Caco-2 (cell line): ENCODE measurements around the gene IDI2. TPM values are rescaled to one million over a fixed set of nuclear protein-coding genes. Genes with fewer than 3 reads are reported as not detected.

Source experiments
- BruUV-seq: library from RNA; stranded (reverse); fragments of 400-500 nt; replicated peaks from 2 replicates; lab custom pipeline; 2021; lab: Mats Ljungman, UMichigan
- CTCF ChIA-PET: fragments of 300-600 bp; sonication (Branson Sonifier 250); formaldehyde crosslinking; loops from one replicate; lab custom pipeline; 2022; ENCODE audit warnings: antibody characterized with exemption; lab: Charles Lee
- POLR2A ChIA-PET: fragments of 300-600 bp; sonication (Branson Sonifier 250); formaldehyde crosslinking; loops from one replicate; lab custom pipeline; 2022; ENCODE audit warnings: antibody characterized with exemption; lab: Charles Lee
- DNase-seq, 2 experiments: peaks; one replicate each; pipeline versions ENCODE4 v3.0.0 to v3.0.0-alpha.2; 2020 to 2022
- H3K27me3 ChIP-seq: replicated peaks from 2 replicates; pipeline ENCODE4 v1.6.0; 2011; ENCODE audit warnings: low read length; ENCODE audit not compliant: control insufficient read depth, insufficient read depth
- H3K36me3 ChIP-seq: 2 replicates; pipeline ENCODE4 v1.5.1; 2011; ENCODE audit warnings: low read length; ENCODE audit not compliant: control insufficient read depth, insufficient read depth
- H3K4me1 ChIP-seq: fragments of 250-450 bp; sonication (Bioruptor Pico); 2 replicates; pipeline ENCODE4 v1.5.1; 2020; ENCODE audit warnings: mild to moderate bottlenecking
- H3K4me3 ChIP-seq: 2 replicates; pipeline ENCODE4 v1.5.1; 2011; ENCODE audit warnings: low read depth, mild to moderate bottlenecking, control low read depth, low read length
- H3K9me3 ChIP-seq: fragments of 250-450 bp; sonication (Bioruptor Pico); 2 replicates; pipeline ENCODE4 v1.5.1; 2020; ENCODE audit warnings: mild to moderate bottlenecking, moderate library complexity
- H3K27ac Mint-ChIP-seq: one replicate; pipeline ENCODE4 v1.8.0; 2022; ENCODE audit warnings: mixed read lengths; ENCODE audit not compliant: unreplicated experiment
- H3K27me3 Mint-ChIP-seq: one replicate; pipeline ENCODE4 v1.8.0; 2022; ENCODE audit warnings: mixed read lengths; ENCODE audit not compliant: insufficient read depth, unreplicated experiment
- H3K36me3 Mint-ChIP-seq: one replicate; pipeline ENCODE4 v1.8.0; 2022; ENCODE audit warnings: mild to moderate bottlenecking, mixed read lengths; ENCODE audit not compliant: insufficient read depth, unreplicated experiment
- H3K4me1 Mint-ChIP-seq: one replicate; pipeline ENCODE4 v1.8.0; 2022; ENCODE audit warnings: low read depth, mixed read lengths; ENCODE audit not compliant: unreplicated experiment
- H3K4me3 Mint-ChIP-seq: one replicate; pipeline ENCODE4 v1.8.0; 2022; ENCODE audit warnings: mild to moderate bottlenecking, moderate library complexity, mixed read lengths; ENCODE audit not compliant: unreplicated experiment
- H3K9me3 Mint-ChIP-seq: one replicate; pipeline ENCODE4 v1.8.0; 2022; ENCODE audit warnings: mixed read lengths; ENCODE audit not compliant: unreplicated experiment
- CTCF ChIP-seq, 2 experiments: fragments of 200-600 bp in 1 of 2; IDR thresholded peaks; 1 replicate in 1 of 2; 2 replicates in 1 of 2; pipeline versions ENCODE4 v1.5.1 to v1.8.0; 2011 to 2022; ENCODE audit warnings: antibody characterized with exemption in 1 of 2, control low read depth in 1 of 2, inconsistent platforms in 1 of 2, low read depth in 1 of 2, low read length in 1 of 2, mild to moderate bottlenecking in 1 of 2, moderate library complexity in 1 of 2; ENCODE audit not compliant: insufficient read depth in 1 of 2, severe bottlenecking in 1 of 2, unreplicated experiment in 1 of 2
- intact Hi-C: fragments of 100-400 bp; cut with micrococcal nuclease; formaldehyde crosslinking; loops from one replicate; pipeline ENCODE4 v1.10.0; 2022; ENCODE audit not compliant: unreplicated experiment
- total RNA-seq: library from RNA; stranded (reverse); gene quantifications from 2 replicates; pipeline ENCODE4 v1.2.3, GENCODE V29; 2022

Gene IDI2
- total RNA-seq, 1 experiment from 2014 or later, result not detected

GRCh38 chr10:987620-987869 lies 38.1 kb downstream of the IDI2 start:
- ChIA-PET CTCF (interaction anchor here (1.6 to 2.8 kb wide), 2 partner anchors 14 to 18 kb away, joined by 8 to 14 read pairs; no protein-coding TSS in a partner anchor), POLR2A (interaction anchor here (1.1 to 6.2 kb wide), 8 partner anchors 13 to 67 kb away, joined by 3 to 123 read pairs (median 26); partner anchors contain the start of genes IDI1 and LARP4B)
- no peak for DNase-seq
- no peaks in the 10 kb centered on the region for H3K27me3 Mint-ChIP-seq
- no peak for TF ChIP-seq CTCF (IDR thresholded peaks at IDR 0.05; ENCODE audit: insufficient read depth in 1 of 2, low read depth in 1 of 2, low read length in 1 of 2, severe bottlenecking in 1 of 2, unreplicated experiment in 1 of 2)
- Histone ChIP-seq H3K4me1 (peaks cover 57% of the 10 kb centered on the region), H3K27me3 (no peaks in the 10 kb centered on the region), H3K36me3 (0 out of 2 replicates have a peak, but pooled peaks cover 1% of the 10 kb centered on the region), H3K4me3 (peak overlapping the region; percentile 86), H3K9me3 (peaks cover 4% of the 10 kb centered on the region; the same call in 1 of the 2 replicates)
- intact Hi-C loops, result no loop called here
- peaks cover 79% of the 10 kb centered on the region for H3K36me3 Mint-ChIP-seq
- H3K4me1 Mint-ChIP-seq, result peaks cover 46% of the 10 kb centered on the region
- no peaks in the 10 kb centered on the region for H3K9me3 Mint-ChIP-seq
- peak overlapping the region; percentile 99 for H3K4me3 Mint-ChIP-seq
- BruUV-seq, result TSS peak; percentile 51
- H3K27ac Mint-ChIP-seq, result peak overlapping the region; percentile 99

GRCh38 chr10:986881-987619 lies 38.6 kb downstream of the IDI2 start:
- H3K4me3 ChIP-seq, result peak overlapping the region; percentile 86
- no peak for TF ChIP-seq CTCF (IDR thresholded peaks at IDR 0.05; ENCODE audit: insufficient read depth in 1 of 2, low read depth in 1 of 2, low read length in 1 of 2, severe bottlenecking in 1 of 2, unreplicated experiment in 1 of 2)
- Mint-ChIP-seq H3K9me3 (no peaks in the 10 kb centered on the region), H3K4me1 (peaks cover 46% of the 10 kb centered on the region), H3K4me3 (peak overlapping the region; percentile 99), H3K27ac (peak overlapping the region; percentile 99), H3K27me3 (no peaks in the 10 kb centered on the region), H3K36me3 (peaks cover 76% of the 10 kb centered on the region)
- H3K36me3 ChIP-seq, result 0 out of 2 replicates have a peak, but pooled peaks cover 1% of the 10 kb centered on the region
- H3K4me1 ChIP-seq, result peaks cover 60% of the 10 kb centered on the region
- no TSS peak for BruUV-seq
- H3K27me3 ChIP-seq, result no peaks in the 10 kb centered on the region
- ChIA-PET POLR2A (interaction anchor here (0.6 to 6.2 kb wide), 9 partner anchors 13 to 67 kb away, joined by 3 to 123 read pairs (median 5); partner anchors contain the start of genes IDI1 and LARP4B), CTCF (interaction anchor here (0.9 to 2.8 kb wide), 4 partner anchors 13 to 53 kb away, joined by 5 to 14 read pairs (median 8); no protein-coding TSS in a partner anchor)
- DNase-seq, result peak; percentile 44 to 51
- intact Hi-C loops, result no loop called here
- peaks cover 4% of the 10 kb centered on the region; the same call in 1 of the 2 replicates for H3K9me3 ChIP-seq

- H3K27me3 Mint-ChIP-seq, result no peaks in the 10 kb centered on the region
- H3K27ac Mint-ChIP-seq, result peak overlapping the region; percentile 99
- Histone ChIP-seq H3K4me1 (peaks cover 60% of the 10 kb centered on the region), H3K36me3 (0 out of 2 replicates have a peak, but pooled peaks cover 1% of the 10 kb centered on the region), H3K27me3 (no peaks in the 10 kb centered on the region), H3K9me3 (peaks cover 7% of the 10 kb centered on the region), H3K4me3 (no peak overlapping the region)
- H3K4me3 Mint-ChIP-seq, result peak overlapping the region; percentile 99
- H3K4me1 Mint-ChIP-seq, result peaks cover 46% of the 10 kb centered on the region
- H3K36me3 Mint-ChIP-seq, result peaks cover 79% of the 10 kb centered on the region
- intact Hi-C loops, result no loop called here
- ChIA-PET POLR2A (interaction anchor here (1.1 to 6.2 kb wide), 5 partner anchors 12 to 63 kb away, joined by 3 to 123 read pairs (median 56); partner anchors contain the start of genes IDI1 and LARP4B), CTCF (interaction anchor here (0.9 to 2.8 kb wide), 3 partner anchors 13 to 53 kb away, joined by 5 to 14 read pairs (median 9); no protein-coding TSS in a partner anchor)
- DNase-seq, result peak; percentile 63 to 77
- no peak for TF ChIP-seq CTCF (IDR thresholded peaks at IDR 0.05; ENCODE audit: insufficient read depth in 1 of 2, low read depth in 1 of 2, low read length in 1 of 2, severe bottlenecking in 1 of 2, unreplicated experiment in 1 of 2)
- H3K9me3 Mint-ChIP-seq, result peaks cover 4% of the 10 kb centered on the region
- BruUV-seq, result no TSS peak
These were observed 39.4 kb downstream of the IDI2 start for GRCh38 chr10:986137-986825.
